ENCODE results near the gene BBX.

The BBX gene

DNA sequence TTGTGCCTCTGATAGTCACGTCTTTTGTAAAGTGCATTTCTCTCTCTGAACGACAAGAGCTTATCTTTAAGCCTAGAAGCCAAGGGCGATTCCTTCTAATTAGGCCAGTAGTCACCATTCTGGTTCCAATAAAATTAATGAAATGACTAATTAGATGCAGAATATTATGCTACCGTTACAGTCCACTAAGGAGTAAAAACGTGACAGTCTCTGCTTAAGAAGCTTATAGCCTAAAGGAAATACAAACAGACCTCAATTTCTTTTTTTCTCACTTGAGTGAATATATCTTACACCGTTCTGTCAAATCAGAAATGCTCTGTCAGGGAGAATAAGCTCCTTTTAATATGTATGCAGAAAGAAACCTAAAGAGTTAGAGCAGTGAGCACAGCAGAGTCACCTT is 332.0 kb downstream of the BBX start:
- DNase-seq = no peak

- DNase-seq = no peak
Measured at GRCh38 chr3:107855710-107856109, 332.9 kb downstream of the BBX start.

DNA sequence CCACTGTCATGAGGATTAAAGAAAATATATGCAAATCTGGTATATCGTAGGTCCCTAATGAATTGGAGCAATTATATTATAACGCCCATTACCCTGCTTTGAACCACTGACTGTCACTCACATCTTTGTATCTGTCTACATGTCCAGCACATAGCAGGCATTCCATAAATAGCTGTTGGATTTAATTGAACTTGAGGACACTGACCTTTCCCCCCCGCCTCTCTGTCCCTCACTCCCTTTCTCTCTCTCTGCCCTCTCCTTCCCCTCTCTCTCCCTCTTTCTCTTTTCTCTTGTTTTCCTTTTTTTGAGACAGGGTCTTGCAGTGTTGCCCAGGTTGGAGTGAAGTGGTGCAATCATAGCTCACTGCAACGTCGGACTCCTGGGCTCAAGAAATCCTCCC is 335.1 kb downstream of the BBX start:
- no peak for DNase-seq

DNA sequence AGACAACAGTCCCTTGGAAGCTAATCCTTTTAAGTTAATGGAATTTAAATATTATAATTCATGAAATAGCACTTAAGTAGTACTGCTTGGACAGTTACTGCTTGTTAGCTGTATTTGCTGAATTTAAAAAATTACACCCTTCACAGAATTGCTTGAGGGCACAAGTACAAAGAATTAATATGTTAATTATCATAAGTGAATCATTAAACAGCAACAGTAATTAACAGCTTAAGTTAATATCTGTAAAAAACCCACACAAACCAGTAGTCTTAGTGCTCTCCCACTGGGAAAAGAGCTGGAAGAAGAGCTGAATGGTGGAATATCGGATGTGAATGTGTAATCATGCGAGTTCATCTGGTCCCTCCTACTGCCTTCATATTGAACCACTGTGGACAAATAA is 336.1 kb downstream of the BBX start:
- DNase-seq = no peak

Data from CD4-positive, alpha-beta T cell treated with Interleukin-21 for 1 hour (primary cell).